PC-9 (cell line): ENCODE measurements around the gene TRIML2. TPM values are rescaled to one million over a fixed set of nuclear protein-coding genes. Genes with fewer than 3 reads are reported as not detected.

Experiments
- BruUV-seq: library from RNA; stranded (reverse); fragments of 400-500 nt; replicated peaks from 2 replicates; lab custom pipeline; 2021; lab: Mats Ljungman, UMichigan
- CTCF ChIA-PET: fragments of 300-600 bp; sonication (Branson Sonifier 250); formaldehyde crosslinking; loops from one replicate; lab custom pipeline; 2022; ENCODE audit warnings: antibody characterized with exemption; lab: Charles Lee
- POLR2A ChIA-PET: fragments of 300-600 bp; sonication (Branson Sonifier 250); formaldehyde crosslinking; loops from one replicate; lab custom pipeline; 2022; ENCODE audit warnings: antibody characterized with exemption; ENCODE audit not compliant: unreplicated experiment; lab: Charles Lee
- DNase-seq, 2 experiments: peaks; one replicate each; pipeline versions ENCODE4 v3.0.0 to v3.0.0-alpha.2; 2015 to 2022; ENCODE audit warnings: mixed read lengths in 1 of 2
- H2AFZ ChIP-seq: fragments of 200-600 bp; sonication (generic); 2 replicates; pipeline ENCODE4 v1.8.1; 2017; ENCODE audit warnings: antibody characterized with exemption
- H3F3A ChIP-seq: fragments of 200-600 bp; sonication (generic); 2 replicates; pipeline ENCODE4 v1.8.1; 2017; ENCODE audit warnings: antibody characterized with exemption, mild to moderate bottlenecking, low read depth; ENCODE audit not compliant: insufficient read depth
- H3K27ac ChIP-seq: fragments of 200-600 bp; sonication (generic); 2 replicates; pipeline ENCODE4 v1.6.1; 2016; ENCODE audit warnings: mixed run types
- H3K27me3 ChIP-seq: fragments of 200-600 bp; sonication (generic); 2 replicates; pipeline ENCODE4 v1.6.1; 2016; ENCODE audit warnings: low read depth, mixed run types; ENCODE audit not compliant: insufficient read depth
- H3K36me3 ChIP-seq: fragments of 200-600 bp; sonication (generic); 2 replicates; pipeline ENCODE4 v1.6.1; 2016; ENCODE audit warnings: low read depth, mixed run types
- H3K4me1 ChIP-seq: fragments of 200-600 bp; sonication (generic); replicated peaks from 2 replicates; pipeline ENCODE4 v1.6.1; 2016; ENCODE audit warnings: mixed run types; ENCODE audit not compliant: insufficient read depth
- H3K4me2 ChIP-seq: fragments of 200-600 bp; sonication (generic); 2 replicates; pipeline ENCODE4 v1.6.1; 2017; ENCODE audit warnings: mixed run types
- H3K4me3 ChIP-seq: fragments of 200-600 bp; sonication (generic); 2 replicates; pipeline ENCODE4 v1.6.1; 2016; ENCODE audit warnings: mixed run types
- H3K79me2 ChIP-seq: fragments of 200-600 bp; sonication (generic); 2 replicates; pipeline ENCODE4 v1.6.1; 2017; ENCODE audit warnings: low read depth, mixed run types
- H3K9me2 ChIP-seq: fragments of 200-600 bp; sonication (generic); 2 replicates; pipeline ENCODE4 v1.8.1; 2017; ENCODE audit warnings: mild to moderate bottlenecking; ENCODE audit not compliant: insufficient read depth
- H3K9me3 ChIP-seq: fragments of 200-600 bp; sonication (generic); 2 replicates; pipeline ENCODE4 v1.8.1; 2016; ENCODE audit warnings: low read depth; ENCODE audit not compliant: insufficient read depth
- H4K20me1 ChIP-seq: fragments of 200-600 bp; sonication (generic); 2 replicates; pipeline ENCODE4 v1.8.1; 2017; ENCODE audit not compliant: insufficient read depth
- CTCF ChIP-seq: fragments of 200-600 bp; sonication (generic); conservative IDR thresholded peaks from 2 replicates; pipeline ENCODE4 v1.6.1; 2017; ENCODE audit warnings: mixed run types, antibody characterized with exemption, mild to moderate bottlenecking, moderate library complexity
- EZH2 ChIP-seq: fragments of 200-600 bp; sonication (generic); IDR thresholded peaks from 2 replicates; pipeline ENCODE4 v1.8.0; 2017; ENCODE audit warnings: antibody characterized with exemption, low read depth
- intact Hi-C: fragments of 100-400 bp; cut with micrococcal nuclease; formaldehyde crosslinking; loops from one replicate; pipeline ENCODE4 v1.10.0; 2022; ENCODE audit not compliant: unreplicated experiment
- total RNA-seq: library from RNA; stranded (reverse); gene quantifications from 2 replicates; pipeline ENCODE4 v1.2.3, GENCODE V29; 2021

TRIML2 gene
- total RNA-seq, 1 experiment from 2014 or later = 0.28 TPM

- H3K36me3 ChIP-seq = no peaks in the 10 kb centered on the region
- BruUV-seq = no TSS peak
These were observed 21.0 kb upstream of the TRIML2 start for GRCh38 chr4:188130355-188130754.

GRCh38 chr4:188127214-188127874, 17.9 kb upstream of the TRIML2 start:
- Histone ChIP-seq H3K9me2 (no peaks in the 10 kb centered on the region), H3K27me3 (no peaks in the 10 kb centered on the region), H3K4me1 (no peaks in the 10 kb centered on the region), H3K4me3 (no peak overlapping the region), H3K9me3 (no peaks in the 10 kb centered on the region), H3K4me2 (0 out of 2 replicates have a peak overlapping the region, but pooled peaks have one; percentile 22), H3K27ac (peak overlapping the region; percentile 37; the same call in 1 of the 2 replicates), H2AFZ (no peak overlapping the region), H3K79me2 (no peaks in the 10 kb centered on the region), H3K36me3 (no peaks in the 10 kb centered on the region), H3F3A (no peaks in the 10 kb centered on the region), H4K20me1 (no peaks in the 10 kb centered on the region)
- BruUV-seq = no TSS peak
- no peak for TF ChIP-seq CTCF
- TF ChIP-seq EZH2 = no peak
- ChIA-PET CTCF (interaction anchor here (0.6 kb wide), 1 partner anchor 104 kb away, joined by 3 read pairs; no protein-coding TSS in a partner anchor), POLR2A (no interaction called here)
- intact Hi-C loops = no loop called here
- DNase-seq = peak in 1 of 2 experiments; percentile 58

More at GRCh38 chr4:188130355-188130754, 21.0 kb upstream of the TRIML2 start:
- DNase-seq = no peak
- Histone ChIP-seq H3K9me2 (no peaks in the 10 kb centered on the region), H3K27ac (no peak overlapping the region), H3K4me1 (no peaks in the 10 kb centered on the region), H3K4me3 (no peak overlapping the region), H2AFZ (no peak overlapping the region), H3K9me3 (no peaks in the 10 kb centered on the region), H4K20me1 (no peaks in the 10 kb centered on the region), H3K79me2 (no peaks in the 10 kb centered on the region), H3K4me2 (no peak overlapping the region), H3F3A (no peaks in the 10 kb centered on the region), H3K27me3 (no peaks in the 10 kb centered on the region)
- intact Hi-C loops = no loop called here
- ChIA-PET CTCF (interaction anchor here (0.6 kb wide), 1 partner anchor 105 kb away, joined by 4 read pairs; no protein-coding TSS in a partner anchor), POLR2A (no interaction called here)
- TF ChIP-seq CTCF = no peak
- TF ChIP-seq EZH2 = no peak

GRCh38 chr4:188121530-188121929, 12.1 kb upstream of the TRIML2 start:
- no peak overlapping the region for H3K4me2 ChIP-seq
- H3K27me3 ChIP-seq = peaks cover 4% of the 10 kb centered on the region; the same call in 1 of the 2 replicates
- no peak overlapping the region for H3K27ac ChIP-seq
- no peaks in the 10 kb centered on the region for H3K4me1 ChIP-seq
- no peaks in the 10 kb centered on the region for H3K36me3 ChIP-seq
- H2AFZ ChIP-seq = no peak overlapping the region
- H3K4me3 ChIP-seq = no peak overlapping the region
- H3K9me3 ChIP-seq = no peaks in the 10 kb centered on the region
- POLR2A ChIA-PET = no interaction called here
- TF ChIP-seq EZH2 = no peak
- TF ChIP-seq CTCF = no peak
- intact Hi-C loops = no loop called here
- H3K9me2 ChIP-seq = no peaks in the 10 kb centered on the region
- BruUV-seq = no TSS peak
- H4K20me1 ChIP-seq = no peaks in the 10 kb centered on the region
- no peak for DNase-seq
- H3K79me2 ChIP-seq = no peaks in the 10 kb centered on the region
- H3F3A ChIP-seq = no peaks in the 10 kb centered on the region
- CTCF ChIA-PET = no interaction called here
